AG09319 (cell line): Measurements from ENCODE around the gene SMPD3.

Experiments used
- DNase-seq: peaks from one replicate; pipeline ENCODE4 v3.0.0-alpha.2; 2010; ENCODE audit warnings: low read depth; ENCODE audit errors: extremely low read depth
- CTCF ChIP-seq: IDR thresholded peaks from 2 replicates; pipeline ENCODE4 v1.5.1; 2011; ENCODE audit warnings: low read depth, mild to moderate bottlenecking, inconsistent platforms, low read length, moderate library complexity

Gene SMPD3

GRCh38 chr16:68356249-68356918 is 91.9 kb downstream of the SMPD3 start:
- DNase-seq = no peak
- no peak for TF ChIP-seq CTCF

- TF ChIP-seq CTCF = no peak
- DNase-seq = no peak
Observed at GRCh38 chr16:68355447-68356248, 92.7 kb downstream of the SMPD3 start.

- no peak for TF ChIP-seq CTCF
- no peak for DNase-seq
Observed at GRCh38 chr16:68354816-68355215, 93.5 kb downstream of the SMPD3 start.

GRCh38 chr16:68353366-68353765 is 94.9 kb downstream of the SMPD3 start:
- TF ChIP-seq CTCF = no peak
- no peak for DNase-seq

GRCh38 chr16:68351991-68352431 is 96.3 kb downstream of the SMPD3 start:
- TF ChIP-seq CTCF = no peak

GRCh38 chr16:68351463-68351862 is 96.8 kb downstream of the SMPD3 start:
- no peak for TF ChIP-seq CTCF
- no peak for DNase-seq

More at GRCh38 chr16:68351991-68352431, 96.3 kb downstream of the SMPD3 start:
- no peak for DNase-seq

GRCh38 chr16:68350813-68351350 is 97.4 kb downstream of the SMPD3 start:
- no peak for DNase-seq
- no peak for TF ChIP-seq CTCF
